Caki2 (cell line): ENCODE data around the gene CCNI. TPM values are rescaled to one million over a fixed set of nuclear protein-coding genes. Genes with fewer than 3 reads are reported as not detected.
"Not testable (repeated sequence)": the region's sequence is repeated elsewhere in the genome, so short reads cannot be mapped to it uniquely, and the experiment has no call there.

ENCODE experiments used
- DNase-seq: peaks from one replicate; pipeline ENCODE4 v3.0.0-alpha.2; 2015; ENCODE audit warnings: low read depth
- in situ Hi-C: cut with HindIII; loops from 2 replicates; pipeline ENCODE4 v1.10.0; 2016; ENCODE audit warnings: low sequenced_read_pairs, low pct_unique_long_range_greater_than_20kb, mixed read lengths
- total RNA-seq: library from RNA; depleted of rRNA; stranded (reverse); fragments of >200 nt; shearing (Covaris generic); gene quantifications from 2 replicates; pipeline ENCODE4 v1.2.3, GENCODE V29; 2014; ENCODE audit warnings: low replicate concordance

The CCNI gene
- total RNA-seq, 1 experiment from 2014 or later = 136 TPM

GRCh38 chr4:77089866-77090265 is 14.1 kb upstream of the CCNI start:
- in situ Hi-C loops = no loop called here
- DNase-seq = no peak

GRCh38 chr4:77087027-77087426 is 11.2 kb upstream of the CCNI start:
- in situ Hi-C loops = not testable (repeated sequence)

GRCh38 chr4:77084019-77084639 is 8.3 kb upstream of the CCNI start:
- in situ Hi-C loops = no loop called here
- no peak for DNase-seq

More at GRCh38 chr4:77087027-77087426, 11.2 kb upstream of the CCNI start:
- DNase-seq = not testable (repeated sequence)

GRCh38 chr4:77082886-77083608 is 7.3 kb upstream of the CCNI start:
- DNase-seq = no peak
- in situ Hi-C loops = no loop called here

- in situ Hi-C loops = not testable (repeated sequence)
Observed at GRCh38 chr4:77080806-77081205, 5.0 kb upstream of the CCNI start.

GRCh38 chr4:77079281-77079680 is 3.5 kb upstream of the CCNI start:
- in situ Hi-C loops = no loop called here

More at GRCh38 chr4:77080806-77081205, 5.0 kb upstream of the CCNI start:
- not testable (repeated sequence) for DNase-seq

GRCh38 chr4:77078401-77078800 is 2.6 kb upstream of the CCNI start:
- in situ Hi-C loops = no loop called here
- no peak for DNase-seq

More at GRCh38 chr4:77079281-77079680, 3.5 kb upstream of the CCNI start:
- no peak for DNase-seq

GRCh38 chr4:77076889-77077635 is 1.3 kb upstream of the CCNI start:
- in situ Hi-C loops = no loop called here

GRCh38 chr4:77074981-77075855 is 571 bp downstream of the CCNI start:
- DNase-seq = peak; percentile 69
- in situ Hi-C loops = no loop called here

More at GRCh38 chr4:77076889-77077635, 1.3 kb upstream of the CCNI start:
- no peak for DNase-seq

- DNase-seq = no peak
- in situ Hi-C loops = no loop called here
Observed at GRCh38 chr4:77074381-77074831, 1.4 kb downstream of the CCNI start.

- DNase-seq = no peak
- in situ Hi-C loops = no loop called here
Observed at GRCh38 chr4:77073981-77074380, 1.8 kb downstream of the CCNI start.

GRCh38 chr4:77073106-77073809 is 2.5 kb downstream of the CCNI start:
- in situ Hi-C loops = no loop called here
- DNase-seq = no peak

- in situ Hi-C loops = no loop called here
- no peak for DNase-seq
Observed at GRCh38 chr4:77072195-77072753, 3.5 kb downstream of the CCNI start.

GRCh38 chr4:77069514-77069913 is 6.3 kb downstream of the CCNI start:
- in situ Hi-C loops, DNase-seq: not testable (repeated sequence)

- in situ Hi-C loops = no loop called here
- DNase-seq = no peak
Observed at GRCh38 chr4:77065382-77065781, 10.4 kb downstream of the CCNI start.

GRCh38 chr4:77062856-77063255 is 12.9 kb downstream of the CCNI start:
- in situ Hi-C loops = no loop called here
- DNase-seq = no peak

GRCh38 chr4:77052352-77052751 is 23.4 kb downstream of the CCNI start:
- in situ Hi-C loops = no loop called here
- no peak for DNase-seq
